ENCODE results near the gene PGC.
"Not testable (repeated sequence)": the region's sequence is repeated elsewhere in the genome, so short reads cannot be mapped to it uniquely, and the experiment has no call there.

PGC gene

GRCh38 chr6:41774841-41775240 lies 27.6 kb upstream of the PGC start:
- DNase-seq: no peak

DNA sequence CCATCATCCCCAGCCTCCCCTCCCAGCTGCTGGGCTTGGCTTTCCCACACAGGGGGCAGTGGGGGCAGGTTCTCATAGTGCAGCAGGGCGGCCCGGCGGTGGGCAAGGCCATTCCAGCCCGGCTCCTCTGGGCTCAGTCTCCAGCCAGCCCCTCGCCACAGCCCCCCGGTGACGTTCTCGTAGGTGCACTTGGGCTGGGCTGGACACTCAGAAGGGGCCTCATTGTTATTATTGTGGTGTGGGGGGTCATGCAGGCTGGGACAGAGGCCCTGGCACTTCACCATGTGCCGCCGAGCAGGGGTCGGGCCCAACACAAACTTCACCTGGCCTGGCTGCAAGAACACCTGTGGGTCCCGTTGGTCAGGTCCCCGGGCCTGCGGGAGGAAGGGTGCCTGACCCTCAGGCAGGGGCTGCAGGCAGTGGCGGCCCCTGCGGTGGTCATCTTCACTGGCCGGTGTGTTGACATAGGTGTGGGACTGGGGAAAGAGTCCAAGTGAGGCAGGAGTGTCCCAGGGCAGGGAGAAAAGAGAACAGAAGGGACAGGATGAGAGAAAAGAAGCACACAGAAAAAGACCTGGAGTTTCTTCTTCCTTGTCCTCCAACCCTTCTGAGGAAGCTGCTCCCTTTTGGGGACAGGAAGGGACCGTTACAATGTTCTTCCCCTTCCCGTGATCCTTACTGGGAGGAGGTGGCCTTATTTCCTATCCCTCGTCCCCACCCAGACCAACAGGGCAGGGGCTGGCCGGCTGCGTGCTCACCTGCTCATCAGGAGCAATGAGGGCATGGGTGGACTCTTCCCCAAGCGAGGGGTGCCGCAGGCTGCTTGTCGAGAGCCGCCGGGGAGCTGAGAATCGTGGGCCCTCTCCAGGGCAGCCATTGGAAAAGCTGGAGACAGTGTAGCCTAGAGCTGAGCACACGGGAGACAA lies 24.1 kb upstream of the PGC start:
- no peak for DNase-seq

- DNase-seq: no peak
These were observed 23.3 kb upstream of the PGC start for GRCh38 chr6:41770381-41771057.

- no peak for DNase-seq
These were observed 22.2 kb upstream of the PGC start for GRCh38 chr6:41769376-41769775.

GRCh38 chr6:41768545-41769308 lies 21.5 kb upstream of the PGC start:
- DNase-seq: no peak

DNA sequence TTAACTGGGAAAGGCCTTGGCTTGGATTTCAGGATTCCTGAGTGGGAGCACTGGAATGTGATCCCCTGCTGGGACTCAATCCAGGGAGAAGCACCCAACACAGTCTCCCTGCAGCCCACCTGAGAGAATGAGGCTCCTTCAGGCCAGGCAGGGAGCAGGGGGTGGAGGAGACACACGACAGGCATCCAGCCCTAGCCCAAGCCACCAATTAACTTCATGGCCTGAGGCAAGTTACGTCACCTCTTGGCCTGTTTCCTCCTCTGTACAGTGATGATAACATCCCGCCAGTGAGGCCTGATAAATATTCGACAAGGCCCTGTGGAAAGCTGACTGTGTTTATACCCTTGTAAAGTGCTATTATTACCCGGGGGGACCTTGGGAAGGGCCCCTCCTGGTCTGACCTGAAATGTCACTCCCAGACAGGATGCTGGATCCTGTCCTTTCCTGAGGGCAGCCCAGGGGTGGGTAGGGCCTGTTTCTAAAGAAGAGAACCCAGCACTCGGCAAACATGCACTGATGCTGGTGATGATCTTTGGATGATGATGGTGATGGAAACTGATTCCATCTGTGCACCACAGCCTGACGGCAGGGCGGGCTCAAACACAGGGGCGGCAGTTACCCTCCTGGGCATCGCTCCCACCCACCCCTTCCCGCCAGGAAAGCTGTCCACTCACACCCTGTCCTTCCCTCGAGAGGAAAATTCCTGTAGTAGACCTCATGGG lies 20.1 kb upstream of the PGC start:
- DNase-seq: no peak

DNA sequence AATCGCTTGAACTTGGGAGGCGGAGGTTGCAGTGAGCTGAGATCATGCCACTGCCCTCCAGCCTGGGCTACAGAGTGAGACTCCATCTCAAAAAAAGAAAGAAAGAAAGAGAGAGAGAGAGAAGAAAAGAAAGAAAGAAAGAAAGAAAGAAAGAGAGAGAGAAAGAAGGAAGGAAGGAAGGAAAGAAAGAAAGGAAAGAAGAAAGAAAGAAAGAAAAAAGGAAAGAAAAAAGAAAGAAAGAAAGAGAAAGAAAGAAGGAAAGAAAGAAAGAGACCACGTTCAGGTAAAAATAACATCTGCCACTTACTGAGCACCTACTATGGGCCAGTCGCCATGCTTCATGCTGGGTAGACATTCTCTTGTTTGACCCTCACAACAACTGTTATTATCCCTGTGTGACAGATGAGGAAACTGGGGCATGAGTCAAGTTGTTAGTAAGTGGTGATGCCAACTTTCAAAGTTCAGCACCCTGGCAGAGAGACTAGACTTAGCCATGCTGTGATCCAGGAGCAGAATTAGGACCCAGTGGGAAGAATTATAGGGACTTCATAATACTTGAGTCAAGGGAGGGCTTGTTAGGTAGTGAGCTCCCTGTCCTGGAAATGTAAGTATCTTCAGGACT lies 19.0 kb upstream of the PGC start:
- DNase-seq: not testable (repeated sequence)

DNA sequence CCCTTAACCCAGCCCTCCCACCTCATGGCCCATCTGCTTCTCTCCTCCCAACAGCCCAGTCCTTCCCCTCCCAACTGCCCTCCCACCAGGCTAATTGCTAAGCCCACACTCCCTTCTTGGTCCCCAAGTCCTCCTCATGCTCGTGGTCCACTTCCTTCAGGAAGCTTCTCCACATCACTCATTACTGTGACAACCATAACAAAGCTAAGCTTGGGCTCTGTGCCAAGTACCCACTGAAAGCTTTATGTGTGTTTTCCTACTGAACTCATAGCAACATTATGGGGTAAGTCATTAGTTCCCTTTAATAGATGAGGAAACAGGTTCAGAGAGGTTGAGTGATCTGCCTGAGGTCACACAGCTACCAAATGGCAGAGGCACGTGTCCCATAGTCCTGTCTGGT lies 16.3 kb upstream of the PGC start:
- no peak for DNase-seq

DNA sequence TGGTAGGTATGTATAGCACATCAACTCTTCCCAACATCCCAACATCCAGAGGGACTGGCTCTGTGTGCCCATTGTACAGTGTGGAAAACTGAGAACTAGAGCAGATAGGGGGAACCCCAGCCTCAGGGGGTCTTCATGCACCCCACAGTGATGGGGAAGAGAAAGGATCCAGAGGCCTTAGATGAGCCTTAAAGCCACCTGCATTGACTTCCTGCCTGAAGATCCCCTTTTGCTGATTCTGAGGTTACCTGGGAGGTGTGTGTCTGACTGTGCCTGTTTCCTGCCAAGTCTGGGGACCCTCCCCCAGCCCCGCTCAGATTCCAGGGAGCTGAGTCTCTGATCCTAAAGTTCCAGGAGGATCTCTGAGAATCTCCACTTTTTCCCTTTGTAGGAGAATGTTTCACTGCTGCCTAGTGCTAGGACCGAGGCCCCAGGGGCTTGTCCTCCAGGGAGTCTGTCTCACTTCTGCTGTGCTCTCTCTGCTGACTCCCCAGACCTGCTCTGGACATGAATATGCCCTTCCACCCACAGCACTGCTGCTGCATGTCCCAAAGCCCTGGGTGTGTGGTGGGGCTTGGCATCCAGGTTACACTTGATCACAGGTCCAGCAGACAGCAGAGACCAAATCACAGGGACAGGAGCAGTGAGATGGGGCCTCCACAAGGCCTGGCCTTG lies 12.8 kb upstream of the PGC start:
- DNase-seq: no peak

- DNase-seq: no peak
These were observed 12.1 kb upstream of the PGC start for GRCh38 chr6:41759106-41759904.

GRCh38 chr6:41758641-41759035 lies 11.4 kb upstream of the PGC start:
- no peak for DNase-seq

- DNase-seq: no peak
These were observed 10.9 kb upstream of the PGC start for GRCh38 chr6:41757931-41758640.

- DNase-seq: no peak
These were observed 10.1 kb upstream of the PGC start for GRCh38 chr6:41757271-41757670.

- no peak for DNase-seq
These were observed 9.2 kb upstream of the PGC start for GRCh38 chr6:41756354-41756753.

DNA sequence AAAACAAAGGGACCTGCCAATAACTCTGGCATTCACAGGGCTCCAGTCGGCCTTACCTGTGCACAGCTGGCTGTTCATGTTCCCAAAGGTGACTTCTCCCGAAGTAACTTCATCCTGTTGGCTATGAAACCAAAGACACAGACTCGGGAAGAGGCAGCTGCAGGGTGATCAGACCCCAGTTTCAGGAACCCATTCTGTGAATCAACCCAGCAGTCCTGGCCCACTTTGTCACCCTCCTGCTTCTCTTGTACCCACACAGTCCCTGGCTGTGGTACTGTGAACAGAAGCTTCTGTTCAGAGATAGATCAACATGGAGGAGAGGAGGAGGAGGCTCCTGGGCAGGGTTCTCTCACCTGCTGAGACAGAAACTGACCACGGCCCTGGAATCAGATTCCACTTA lies 8.7 kb upstream of the PGC start:
- DNase-seq: no peak

DNA sequence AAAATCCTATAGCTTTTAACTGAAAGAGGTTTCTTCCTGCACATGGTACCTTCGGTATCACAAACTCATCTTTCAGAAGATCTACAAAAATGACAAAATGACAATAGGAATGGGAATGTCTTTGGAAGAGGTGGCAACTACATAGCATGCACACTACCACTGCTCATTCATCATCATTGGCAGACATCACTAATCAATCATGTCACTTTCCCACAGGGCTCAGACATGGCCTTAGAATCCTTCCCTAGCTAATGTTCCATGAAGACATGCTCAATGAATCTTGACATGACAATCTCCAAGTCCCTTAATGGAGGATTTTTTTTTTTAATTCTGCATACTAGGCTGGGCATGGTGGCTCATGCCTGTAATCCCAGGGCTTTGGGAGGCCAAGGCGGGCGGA lies 3.2 kb upstream of the PGC start:
- no peak for DNase-seq

GRCh38 chr6:41748542-41748941 lies 1.3 kb upstream of the PGC start:
- no peak for DNase-seq

DNA sequence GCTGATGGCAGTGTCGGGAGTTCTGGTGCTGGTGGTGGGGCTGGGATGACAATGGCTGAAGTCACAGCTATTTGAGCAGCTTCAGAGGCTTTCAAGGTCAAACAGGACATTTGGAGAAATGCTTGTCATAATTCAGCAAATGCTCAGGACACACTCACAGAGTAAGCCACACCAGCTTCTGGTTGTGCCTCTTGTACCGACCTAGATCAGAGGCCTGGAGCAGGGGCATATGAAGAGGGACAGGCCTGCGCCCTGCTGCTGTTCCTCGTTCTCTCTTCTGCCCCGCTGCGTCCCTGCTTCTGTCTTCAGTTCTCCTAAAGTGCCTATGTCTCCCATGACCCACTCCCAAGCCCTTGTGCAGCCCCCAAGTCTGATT lies 893 bp upstream of the PGC start:
- DNase-seq: no peak

DNA sequence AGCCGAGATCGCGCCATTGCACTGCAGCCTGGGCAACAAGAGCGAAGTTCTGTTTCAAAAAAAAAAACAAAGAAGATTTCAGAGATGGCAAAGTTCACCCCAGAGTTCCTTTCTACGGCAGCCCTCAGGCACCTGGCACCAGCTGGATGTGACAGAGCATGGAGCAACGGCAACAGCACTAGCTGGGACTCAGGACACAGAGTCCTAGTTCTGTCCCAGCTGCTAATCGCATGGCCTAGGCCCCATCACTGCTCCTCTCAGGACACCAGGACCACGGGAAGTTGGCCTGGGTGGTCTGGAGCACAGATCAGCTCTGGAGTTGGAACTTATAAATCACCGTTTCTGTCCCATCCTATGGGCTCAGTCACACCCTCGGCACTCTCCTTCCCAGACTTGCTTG lies 1.1 kb downstream of the PGC start:
- DNase-seq: no peak

GRCh38 chr6:41744236-41744787 lies 2.9 kb downstream of the PGC start:
- no peak for DNase-seq

All from activated CD8-positive, alpha-beta memory T cell treated with anti-CD3 and anti-CD28 coated beads, Interleukin-2, amount 50 U/mL, for 48 hours (primary cell).